Suppressor macrophage treated with lipopolysaccharide for 1 hour (primary cell): ENCODE measurements around the gene SLC6A1.

Experiments used
- DNase-seq, 3 donors: peaks; one replicate each; pipeline ENCODE4 v3.0.0-alpha.2; 2020 to 2022

Gene SLC6A1

GRCh38 chr3:10992017-10992942, at the start of gene SLC6A1:
TSS of gene SLC6A1 (plus strand) at chr3:10992748. CDS start at chr3:11017212, 24,464 bp downstream.
- DNase-seq: no peak

DNA sequence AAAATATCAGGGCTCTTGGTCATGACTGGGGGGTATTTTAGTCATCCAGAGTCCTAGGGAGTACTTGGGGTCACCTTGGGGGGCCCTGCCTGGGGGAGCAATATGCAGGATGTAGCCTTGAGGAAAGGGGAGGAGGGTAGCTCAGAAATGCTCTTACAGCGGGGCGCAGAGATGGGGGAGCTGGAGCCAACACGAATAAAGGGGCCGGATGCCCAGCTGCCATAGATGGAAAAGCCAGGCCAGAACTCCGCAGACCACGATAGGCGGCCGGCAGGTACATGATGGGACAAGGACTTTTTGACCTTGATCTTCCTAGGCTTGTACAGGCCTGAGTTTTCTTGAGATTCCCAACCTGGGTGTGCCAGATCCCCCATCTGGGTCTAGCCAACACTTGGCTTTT, 47.7 kb upstream of the SLC6A1 start:
- no peak for DNase-seq

GRCh38 chr3:10945683-10946287, 46.8 kb upstream of the SLC6A1 start:
- peak; percentile 54 to 86 (median 78) for DNase-seq

DNA sequence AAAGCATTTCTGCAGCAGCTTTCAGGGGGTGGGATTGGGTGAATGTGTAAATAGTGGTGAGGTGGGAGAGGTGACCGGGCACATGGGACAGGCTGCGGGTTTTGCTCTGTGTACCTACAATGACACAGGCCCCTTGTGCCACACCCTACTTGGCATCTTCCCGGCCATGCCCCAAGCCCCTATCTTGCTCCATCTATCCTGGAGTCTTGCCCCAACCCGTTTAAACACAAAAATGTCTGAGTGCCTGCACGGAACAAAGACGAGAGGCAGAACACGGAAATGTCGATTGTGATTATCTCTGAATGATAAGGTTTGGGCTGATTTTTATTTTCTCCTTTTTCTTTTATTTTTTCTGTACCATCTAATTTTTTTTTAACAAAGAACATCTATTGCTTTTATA, 46.0 kb upstream of the SLC6A1 start:
- DNase-seq: no peak

DNA sequence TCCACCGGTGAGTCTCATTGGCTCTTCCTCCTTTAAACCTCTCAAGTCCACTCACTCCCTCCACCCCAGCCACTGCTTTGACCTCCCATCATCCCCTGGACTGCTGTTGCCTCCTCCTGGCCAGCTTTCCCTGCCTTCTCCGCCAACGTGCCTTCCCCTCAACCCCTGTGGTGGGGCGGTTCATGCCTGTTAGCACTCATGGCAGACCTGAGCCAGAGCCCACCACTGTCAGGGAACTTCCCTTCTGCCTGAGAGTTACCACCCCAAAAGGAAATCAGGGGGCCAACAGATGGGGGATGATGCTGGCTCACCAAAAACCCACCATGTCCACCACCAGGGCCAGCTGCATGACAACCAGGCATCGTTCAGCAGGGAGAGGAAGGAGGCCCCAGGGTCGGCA, 44.2 kb upstream of the SLC6A1 start:
- no peak for DNase-seq

GRCh38 chr3:10949197-10949596, 43.4 kb upstream of the SLC6A1 start:
- no peak for DNase-seq

- DNase-seq: peak; percentile 34 to 54 (median 51)
These were observed 41.9 kb upstream of the SLC6A1 start for GRCh38 chr3:10950476-10951294.

DNA sequence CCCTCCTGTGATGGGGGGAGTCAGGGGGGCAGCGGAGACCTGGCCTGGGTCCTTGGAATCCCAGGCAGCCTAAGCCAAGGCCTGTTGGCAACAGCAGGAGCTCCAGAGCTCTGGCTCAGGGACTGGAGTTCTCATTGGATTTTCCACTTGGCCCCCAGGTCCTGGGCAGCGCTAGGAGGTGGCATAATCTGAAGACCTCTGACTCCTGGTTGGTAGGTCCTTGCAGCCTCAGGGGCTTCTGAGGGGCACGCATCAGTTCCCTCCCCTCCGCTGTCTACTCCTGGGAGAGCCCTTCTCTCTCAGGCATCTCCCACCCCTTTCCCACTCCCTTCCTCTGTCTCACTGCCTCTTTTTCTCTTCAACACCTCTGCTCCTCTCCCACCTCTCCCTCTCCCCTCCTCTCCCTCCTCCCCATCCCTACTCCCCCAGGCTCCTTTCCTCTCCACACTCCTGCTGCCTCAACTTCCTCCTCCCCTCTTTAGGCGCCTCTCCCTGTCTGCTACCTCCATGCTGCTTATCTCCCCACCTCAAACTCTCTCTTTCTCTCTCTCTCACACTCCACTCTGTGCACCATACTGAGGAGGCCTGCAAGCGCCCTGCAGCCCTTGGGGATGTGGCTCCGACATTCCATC, 41.1 kb upstream of the SLC6A1 start:
- DNase-seq: no peak

DNA sequence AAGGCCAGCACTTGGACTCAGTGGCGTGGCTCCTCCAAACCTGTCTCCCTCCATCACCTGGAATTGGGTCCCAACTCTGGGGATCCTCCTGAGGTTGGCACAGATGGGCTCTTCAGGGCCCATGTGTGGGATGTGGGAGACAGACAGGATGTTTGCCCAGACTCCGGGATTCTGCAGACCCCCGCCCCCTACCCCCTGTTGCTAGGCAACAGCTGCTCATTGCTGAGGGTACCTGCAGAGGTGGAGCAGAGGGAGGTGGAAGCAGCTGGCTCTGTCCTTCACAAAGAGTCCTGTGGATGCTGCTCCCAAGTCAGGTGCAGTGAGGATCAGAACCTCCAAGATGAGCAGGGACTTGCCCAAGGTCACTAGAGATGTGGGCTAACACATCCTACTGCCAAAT, 40.0 kb upstream of the SLC6A1 start:
- DNase-seq: no peak

DNA sequence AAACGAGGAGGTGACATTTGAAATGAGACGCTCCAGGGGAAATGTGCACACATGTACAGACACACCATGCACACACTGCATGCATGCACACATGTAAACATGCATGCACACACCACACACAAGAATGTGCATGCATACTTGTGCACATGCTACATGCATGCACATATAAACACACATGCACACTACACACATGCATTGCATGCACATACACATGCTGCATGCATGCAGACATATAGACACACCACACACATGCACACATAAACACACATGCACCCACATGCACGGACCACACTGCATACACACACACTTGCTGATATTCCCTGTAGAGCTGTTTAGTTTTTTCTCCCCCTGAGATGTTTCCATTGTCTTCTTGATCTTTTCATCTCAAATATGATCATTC, 37.8 kb upstream of the SLC6A1 start:
- no peak for DNase-seq

GRCh38 chr3:10955711-10956453, 36.7 kb upstream of the SLC6A1 start:
- DNase-seq: no peak

DNA sequence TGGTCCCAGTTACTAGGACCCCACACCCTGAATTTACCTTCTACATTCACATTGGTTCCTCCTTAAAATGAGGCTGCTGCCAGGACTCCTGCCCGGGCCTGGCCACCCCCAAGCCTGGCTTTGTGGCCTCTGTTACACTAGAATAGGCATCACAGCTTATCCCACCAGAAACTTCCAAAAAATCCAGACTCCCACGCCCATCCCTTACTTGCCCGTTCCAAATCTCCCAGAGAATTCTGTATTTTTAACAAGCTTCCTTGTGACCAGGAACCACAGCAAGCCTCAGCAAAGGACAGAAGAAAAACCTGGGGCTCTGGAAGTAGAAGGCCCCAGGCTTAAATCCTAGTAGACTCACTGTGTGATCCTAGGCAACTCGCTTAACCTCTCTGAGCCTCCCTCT, 36.0 kb upstream of the SLC6A1 start:
- DNase-seq: no peak

DNA sequence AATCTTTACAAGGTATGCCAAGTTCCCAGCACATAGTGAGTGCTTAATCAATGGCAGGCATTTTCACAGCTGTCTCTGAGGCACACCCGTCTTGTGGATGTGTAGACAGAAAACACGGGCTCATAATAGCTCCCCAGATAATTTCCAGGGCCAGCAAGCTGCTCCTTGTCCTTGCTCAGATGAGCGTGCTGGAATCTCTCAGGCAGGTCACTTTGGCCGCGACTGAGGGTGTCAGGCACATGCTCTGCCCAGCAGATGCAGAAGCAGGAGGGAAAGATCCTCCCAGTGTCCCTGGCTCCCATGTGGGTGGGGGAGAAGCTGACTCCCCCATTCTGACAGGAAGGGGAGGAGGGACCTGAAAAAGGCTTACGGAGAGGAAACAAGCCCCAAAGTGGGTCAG, 35.6 kb upstream of the SLC6A1 start:
- no peak for DNase-seq

DNA sequence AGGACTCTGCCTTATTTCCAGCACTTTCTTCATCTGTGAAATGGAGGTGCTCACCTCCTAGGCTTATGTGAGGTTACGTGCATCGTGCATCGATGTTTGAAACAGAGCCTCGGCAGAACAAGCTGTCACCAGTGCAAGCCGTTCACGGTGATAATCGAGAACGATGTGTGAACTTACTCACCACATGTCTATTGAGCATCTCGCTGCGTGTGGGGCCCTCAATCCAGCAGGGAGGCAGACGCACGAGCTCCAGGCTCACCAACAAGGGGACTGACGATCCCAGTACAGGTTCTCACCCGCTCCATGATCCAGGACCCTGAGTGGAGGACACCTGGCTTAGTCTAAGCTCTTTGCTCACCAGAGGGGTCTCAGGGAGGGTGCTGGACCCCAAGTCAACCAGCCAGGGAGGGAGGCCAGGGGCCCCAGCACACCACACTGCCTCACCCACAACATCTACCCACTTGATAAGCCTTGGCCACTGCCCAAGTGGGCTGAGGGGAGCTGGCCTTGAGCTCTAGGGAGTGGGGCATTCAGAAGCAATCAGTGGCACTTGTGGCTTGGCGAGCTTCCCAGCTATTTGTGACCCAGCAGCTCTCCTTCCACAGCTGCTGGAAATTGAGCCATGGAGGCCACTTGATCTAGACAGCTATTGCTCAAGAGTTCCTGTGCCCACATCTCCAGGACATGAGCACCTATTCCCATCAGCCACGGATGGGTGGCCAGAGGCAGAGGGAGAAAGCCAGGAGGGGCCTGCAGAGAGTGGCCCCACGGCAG, 34.4 kb upstream of the SLC6A1 start:
- no peak for DNase-seq

DNA sequence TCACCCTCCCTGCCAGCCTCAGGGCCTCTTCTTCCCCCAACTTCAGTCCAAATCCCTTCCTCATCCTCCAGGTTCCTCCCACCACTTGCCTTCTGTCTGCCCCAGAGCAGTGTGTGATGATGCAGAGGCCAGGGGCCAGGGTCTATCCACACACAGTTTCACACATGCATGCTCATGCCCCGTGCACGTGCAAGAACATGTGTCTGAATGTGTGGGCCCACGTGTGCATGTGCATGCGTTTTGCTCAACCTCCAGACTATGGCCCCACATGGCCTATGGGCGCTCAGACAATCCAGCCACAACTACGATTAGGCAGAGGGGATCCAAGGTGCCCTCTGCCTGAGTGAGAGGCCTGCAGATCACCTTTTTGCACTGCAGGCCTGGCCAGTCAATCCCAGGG, 32.3 kb upstream of the SLC6A1 start:
- DNase-seq: no peak

DNA sequence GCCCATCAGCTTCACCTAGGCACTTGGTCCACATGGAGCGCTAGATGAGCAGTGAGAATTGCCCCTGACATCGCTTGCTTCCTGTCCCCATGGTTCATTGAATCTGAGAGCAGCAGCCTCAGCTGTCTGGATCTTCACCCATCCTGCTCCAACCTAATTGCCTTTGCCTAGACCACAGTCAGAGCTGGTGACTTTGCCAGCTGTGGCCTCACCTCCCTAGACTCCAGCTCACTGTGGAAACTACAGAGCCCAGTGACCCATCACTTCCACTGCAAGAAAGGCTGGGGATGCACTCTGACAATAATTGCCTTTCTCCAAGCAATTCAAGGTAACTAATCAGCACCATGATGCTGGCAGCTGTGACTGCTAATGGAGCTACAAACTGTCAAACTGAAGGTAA, 30.6 kb upstream of the SLC6A1 start:
- no peak for DNase-seq

DNA sequence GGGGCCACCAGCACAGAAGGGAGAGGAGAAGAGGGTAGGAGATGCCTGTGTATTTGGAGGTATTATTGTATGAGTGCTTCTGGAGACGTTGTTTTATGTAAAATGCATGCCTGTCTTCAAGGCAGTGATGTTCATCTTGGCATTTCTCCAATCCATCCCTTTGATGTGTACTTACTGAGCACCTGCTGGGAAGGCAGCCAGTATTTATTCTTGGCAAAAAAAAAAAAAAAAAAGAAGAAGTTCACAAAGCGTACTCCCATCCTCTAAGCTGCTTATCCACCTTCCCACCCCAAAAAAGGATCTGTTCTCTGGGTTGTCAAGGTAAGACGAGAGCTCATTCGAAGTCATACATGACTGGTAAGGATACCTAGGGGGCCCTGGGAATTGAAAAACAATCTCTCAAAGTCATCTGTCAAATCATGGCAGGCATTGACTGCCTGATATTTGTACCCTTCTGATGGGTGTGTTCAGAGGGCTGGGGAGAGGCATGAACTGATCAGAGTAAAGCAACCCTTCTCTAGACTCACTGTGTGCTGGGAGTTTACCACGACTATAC, 30.0 kb upstream of the SLC6A1 start:
- DNase-seq: no peak

DNA sequence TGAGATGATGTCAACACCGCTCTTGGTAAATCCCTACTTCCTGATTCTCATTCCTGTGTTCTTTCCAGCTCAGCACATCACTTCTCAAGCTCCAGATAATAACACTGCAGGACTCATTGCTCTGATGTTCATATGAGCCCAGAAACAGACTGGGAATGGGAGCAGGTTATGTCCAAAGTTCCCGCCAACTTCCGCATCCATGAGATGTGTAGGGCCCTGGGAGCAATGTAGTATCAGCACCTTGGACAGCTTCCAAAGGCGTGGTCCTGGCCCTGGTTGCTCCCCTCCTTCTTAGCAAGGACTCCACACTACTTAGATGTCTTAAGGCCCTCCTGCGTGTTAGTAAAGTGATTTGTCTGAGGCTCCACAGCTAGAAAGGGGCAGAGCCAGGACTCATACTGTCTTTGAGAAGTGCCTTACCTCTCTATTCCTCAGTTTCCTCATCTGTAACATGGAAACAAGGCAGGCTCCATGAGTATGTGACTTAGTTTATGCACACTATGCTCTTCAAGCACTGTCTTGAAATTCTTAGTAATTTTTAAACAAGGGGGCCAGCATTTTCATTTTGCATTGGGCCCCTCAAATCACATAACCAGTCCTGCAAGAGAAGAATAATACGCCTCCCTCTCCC, 27.9 kb upstream of the SLC6A1 start:
- DNase-seq: peak; percentile 16 to 26 (median 21)

DNA sequence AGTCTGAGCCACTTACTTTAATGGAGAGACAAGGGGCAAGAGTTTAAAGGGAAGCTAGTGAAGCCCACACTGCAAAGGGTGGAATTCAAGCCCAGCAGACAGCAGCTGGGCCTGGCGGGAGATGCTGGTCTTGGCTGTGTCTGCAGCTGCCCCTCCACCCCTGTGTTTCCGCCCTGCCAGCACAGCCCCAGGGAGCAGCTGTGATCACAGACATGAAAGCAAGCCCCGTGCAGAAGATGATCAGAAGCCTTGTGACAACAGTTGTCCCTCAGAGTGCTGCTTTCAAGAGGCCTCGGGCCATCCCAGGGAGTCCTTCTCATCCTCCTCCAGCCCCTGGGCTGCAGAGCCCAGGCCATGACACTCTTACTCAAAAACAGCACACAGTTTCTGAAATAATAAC, 24.1 kb upstream of the SLC6A1 start:
- no peak for DNase-seq

GRCh38 chr3:10970306-10970960, 22.1 kb upstream of the SLC6A1 start:
- no peak for DNase-seq
